PC-3 (cell line): ENCODE measurements around the gene SLC44A3.

Experiments used
- CTCF ChIP-seq: fragments of 300-600 bp; sonication (generic); conservative IDR thresholded peaks from 2 replicates; pipeline ENCODE4 v1.5.1; 2017; ENCODE audit warnings: antibody characterized with exemption, low read depth, mild to moderate bottlenecking, low read length
- EZH2 ChIP-seq: fragments of 300-600 bp; sonication (generic); IDR thresholded peaks from one replicate; pipeline ENCODE4 v1.6.1; 2017; ENCODE audit warnings: antibody characterized with exemption, mild to moderate bottlenecking, low read length; ENCODE audit not compliant: unreplicated experiment
- EZH2phosphoT487 ChIP-seq: fragments of 300-600 bp; sonication (generic); IDR thresholded peaks from 2 replicates; pipeline ENCODE4 v1.6.1; 2018; ENCODE audit warnings: mild to moderate bottlenecking, antibody characterized with exemption, low read length, borderline replicate concordance

DNA sequence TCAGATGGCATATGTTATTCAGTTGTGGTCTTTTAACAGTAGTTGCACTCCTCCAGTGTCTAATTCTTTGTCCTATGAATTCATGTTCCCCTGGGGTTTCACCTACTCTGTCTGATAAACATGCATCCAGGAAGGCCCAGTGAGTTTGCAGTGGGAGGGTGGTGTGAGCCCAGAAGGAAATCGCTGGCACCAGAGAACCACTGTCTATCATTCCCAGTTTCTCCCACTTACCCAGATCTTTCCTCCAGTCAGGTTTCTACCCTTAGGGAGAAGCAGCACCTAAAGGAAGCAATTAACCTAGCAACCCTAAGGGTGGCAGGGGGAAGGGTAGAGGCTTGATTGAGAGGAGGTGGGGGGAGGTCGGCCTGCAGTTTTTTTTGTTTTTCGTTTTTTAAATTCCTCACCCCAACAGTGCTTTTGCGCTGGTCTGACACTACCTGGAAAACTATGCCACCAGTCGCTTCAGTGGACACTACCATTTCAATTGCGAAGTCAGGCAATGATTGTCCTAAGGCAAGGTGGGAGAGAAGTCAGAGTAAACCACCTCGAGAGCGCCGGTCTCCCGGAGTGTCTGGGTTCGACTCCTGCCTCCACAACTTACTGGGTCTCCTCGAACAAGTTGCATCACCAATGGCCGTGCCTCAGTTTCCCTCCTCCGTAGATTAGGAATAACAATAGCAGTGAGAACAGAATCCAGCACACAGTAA is 766 bp upstream of the SLC44A3 start:
- TF ChIP-seq CTCF (no peak), EZH2phosphoT487 (no peak), EZH2 (no peak)
